HepG2 (cell line): ENCODE results near the gene PRODH. TPM values are rescaled to one million over a fixed set of nuclear protein-coding genes. Genes with fewer than 3 reads are reported as not detected.

Experiments used
- BORCS8-MEF2B ChIP-seq: sonication (generic); formaldehyde crosslinking; IDR thresholded peaks from 2 replicates; pipeline ENCODE4 v1.8.0; 2022; ENCODE audit warnings: mild to moderate bottlenecking, missing genetic modification reagents
- CCDC6 ChIP-seq: sonication (generic); formaldehyde crosslinking; IDR thresholded peaks from 2 replicates; pipeline ENCODE4 v1.8.1; 2022; ENCODE audit warnings: mild to moderate bottlenecking, missing genetic modification reagents, moderate library complexity
- CREB1 ChIP-seq, 2 experiments: fragments of 450-650 bp in 1 of 2; IDR thresholded peaks; 2 replicates each; pipeline ENCODE4 v1.6.1; 2016 to 2017; ENCODE audit warnings: control low read depth in 1 of 2, mild to moderate bottlenecking in 1 of 2, missing compliant biosample characterization in 1 of 2, missing genetic modification characterization in 1 of 2
- DR1 ChIP-seq: sonication (generic); formaldehyde crosslinking; IDR thresholded peaks from 2 replicates; pipeline ENCODE4 v1.8.0; 2021; ENCODE audit warnings: mild to moderate bottlenecking, missing genetic modification reagents, inconsistent platforms
- KLF6 ChIP-seq: IDR thresholded peaks from 2 replicates; pipeline ENCODE4 v1.8.0; 2016; ENCODE audit warnings: missing biosample characterization, missing genetic modification reagents
- SKI ChIP-seq: fragments of 450-650 bp; IDR thresholded peaks from one replicate; pipeline ENCODE4 v1.6.1; 2018; ENCODE audit warnings: mild to moderate bottlenecking; ENCODE audit not compliant: partially characterized antibody
- TSC22D2 ChIP-seq: sonication (generic); formaldehyde crosslinking; IDR thresholded peaks from 2 replicates; pipeline ENCODE4 v1.5.1; 2020; ENCODE audit warnings: missing genetic modification reagents, mild to moderate bottlenecking, borderline replicate concordance
- ZBTB44 ChIP-seq: sonication (generic); formaldehyde crosslinking; IDR thresholded peaks from 2 replicates; pipeline ENCODE4 v1.4.0; 2020; ENCODE audit warnings: missing genetic modification reagents
- ZNF589 ChIP-seq: sonication (generic); formaldehyde crosslinking; conservative IDR thresholded peaks from 2 replicates; pipeline ENCODE4 v1.8.0; 2022; ENCODE audit warnings: mild to moderate bottlenecking, moderate library complexity, missing genetic modification reagents
- ZNF652 ChIP-seq: IDR thresholded peaks from 2 replicates; pipeline ENCODE4 v1.6.1; 2016; ENCODE audit warnings: low read depth, borderline replicate concordance
- ZNF713 ChIP-seq: sonication (generic); formaldehyde crosslinking; IDR thresholded peaks from 2 replicates; pipeline ENCODE4 v1.4.0; 2020; ENCODE audit warnings: mild to moderate bottlenecking, missing genetic modification reagents
- ZNF879 ChIP-seq: sonication (generic); formaldehyde crosslinking; IDR thresholded peaks from 2 replicates; pipeline ENCODE4 v1.8.1; 2023; ENCODE audit warnings: missing genetic modification reagents
- polyA plus RNA-seq, 8 experiments: library from polyadenylated mRNA; depleted of rRNA in 3 of 8; stranded (reverse) in 7 of 8; unstranded in 1 of 8; fragments of >200 nt; fragmentation: Illumina TruSeq in 4 of 8; extraction: Trizol in 4 of 8; gene quantifications; 2 replicates each; pipeline versions ENCODE4 v1.2.1 to v1.2.3, GENCODE V29; 2011 to 2016; ENCODE audit warnings: low read depth in 4 of 8, missing spikeins in 1 of 8, mixed read lengths in 1 of 8; ENCODE audit not compliant: insufficient read depth in 1 of 8
- total RNA-seq, 5 experiments: library from RNA; depleted of rRNA; stranded (reverse); fragments of >200 nt; fragmentation: Illumina TruSeq; extraction: Trizol; gene quantifications; 2 replicates each; pipeline ENCODE4 v1.2.3, GENCODE V29; 2016; ENCODE audit warnings: low read depth in 1 of 5
- TF ChIP-seq, protein P1 (sequence below), 2 experiments: sonication (generic) in 1 of 2; formaldehyde crosslinking in 1 of 2; IDR thresholded peaks; 2 replicates each; pipeline versions ENCODE4 v1.4.0 to v1.6.1; 2016 to 2020; ENCODE audit warnings: borderline replicate concordance in 1 of 2, low read depth in 1 of 2, mild to moderate bottlenecking in 1 of 2, missing genetic modification reagents in 1 of 2
- TF ChIP-seq, protein P2 (sequence below): sonication (generic); formaldehyde crosslinking; conservative IDR thresholded peaks from 2 replicates; pipeline ENCODE4 v1.4.0; 2020; ENCODE audit warnings: missing genetic modification reagents
- TF ChIP-seq, protein P3 (sequence below): sonication (generic); formaldehyde crosslinking; IDR thresholded peaks from 2 replicates; pipeline ENCODE4 v1.5.0; 2020; ENCODE audit warnings: missing genetic modification reagents, mild to moderate bottlenecking, borderline replicate concordance

Gene PRODH
- total and polyA plus RNA-seq, 2 of the 13 experiments (the other 11 are each of a cell fraction or from before 2014, with no cell fraction given), result 0.29 to 0.30 TPM

DNA sequence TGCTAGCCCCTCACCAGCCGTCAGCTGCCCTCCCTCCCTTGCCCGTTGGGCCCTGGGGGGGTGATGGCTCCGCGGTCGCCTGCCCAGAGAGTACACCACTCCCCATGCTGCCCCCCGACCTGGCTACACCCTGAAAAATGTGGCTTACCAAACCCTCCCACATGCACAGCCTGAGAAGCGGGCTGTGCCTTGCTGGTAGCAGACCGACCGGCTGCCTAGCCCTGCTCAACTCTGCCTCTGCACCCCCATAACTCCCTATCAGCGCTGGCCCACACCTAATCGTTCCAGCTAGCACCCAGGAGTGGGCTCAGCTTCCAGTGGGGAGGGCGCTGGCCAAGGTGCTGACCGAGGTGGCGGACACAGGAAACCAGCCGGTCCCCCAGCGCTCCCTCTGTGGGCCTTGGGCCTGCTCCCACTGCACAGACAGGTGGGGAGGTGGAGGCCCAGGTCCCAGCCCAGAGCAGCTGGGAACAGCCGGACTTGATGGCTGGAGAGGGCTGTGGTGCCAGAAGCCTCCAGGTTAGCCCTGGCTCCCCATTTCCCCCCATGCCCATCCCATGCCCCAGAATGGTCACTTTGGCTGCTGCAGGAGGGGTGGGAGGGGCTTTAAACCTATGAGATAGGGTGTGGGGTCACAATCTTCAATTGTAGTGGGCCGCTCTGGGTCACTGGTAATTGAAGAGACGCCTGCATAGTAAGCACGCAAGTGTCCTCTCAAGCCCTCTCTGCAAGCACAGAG is 32.1 kb upstream of the PRODH start (continued):
- TF ChIP-seq, protein P1, sequence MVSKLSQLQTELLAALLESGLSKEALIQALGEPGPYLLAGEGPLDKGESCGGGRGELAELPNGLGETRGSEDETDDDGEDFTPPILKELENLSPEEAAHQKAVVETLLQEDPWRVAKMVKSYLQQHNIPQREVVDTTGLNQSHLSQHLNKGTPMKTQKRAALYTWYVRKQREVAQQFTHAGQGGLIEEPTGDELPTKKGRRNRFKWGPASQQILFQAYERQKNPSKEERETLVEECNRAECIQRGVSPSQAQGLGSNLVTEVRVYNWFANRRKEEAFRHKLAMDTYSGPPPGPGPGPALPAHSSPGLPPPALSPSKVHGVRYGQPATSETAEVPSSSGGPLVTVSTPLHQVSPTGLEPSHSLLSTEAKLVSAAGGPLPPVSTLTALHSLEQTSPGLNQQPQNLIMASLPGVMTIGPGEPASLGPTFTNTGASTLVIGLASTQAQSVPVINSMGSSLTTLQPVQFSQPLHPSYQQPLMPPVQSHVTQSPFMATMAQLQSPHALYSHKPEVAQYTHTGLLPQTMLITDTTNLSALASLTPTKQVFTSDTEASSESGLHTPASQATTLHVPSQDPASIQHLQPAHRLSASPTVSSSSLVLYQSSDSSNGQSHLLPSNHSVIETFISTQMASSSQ (IDR thresholded peaks at IDR 0.05; ENCODE audit: low read depth), result no peak
- TF ChIP-seq, protein P1 (CRISPR knock-in tag; IDR thresholded peaks at IDR 0.05; ENCODE audit: borderline replicate concordance), result no peak
- TF ChIP-seq CCDC6 (CRISPR knock-in tag) (0 out of 2 replicates have a peak, but pooled peaks have one; percentile 30), ZNF879 (CRISPR knock-in tag) (no peak), SKI (no peak), ZNF713 (CRISPR knock-in tag) (no peak), DR1 (CRISPR knock-in tag) (no peak), BORCS8-MEF2B (CRISPR knock-in tag) (0 out of 2 replicates have a peak, but pooled peaks have one; percentile 38), KLF6 (CRISPR knock-in tag) (0 out of 2 replicates have a peak, but pooled peaks have one; percentile 37), ZNF589 (CRISPR knock-in tag) (peak; percentile 40; the same call in 1 of the 2 replicates), ZNF652 (CRISPR knock-in tag) (no peak), CREB1 (IDR thresholded peaks at IDR 0.05) (no peak), CREB1 (CRISPR knock-in tag; IDR thresholded peaks at IDR 0.05) (no peak), TSC22D2 (CRISPR knock-in tag) (peak; percentile 74; the same call in 1 of the 2 replicates), ZBTB44 (CRISPR knock-in tag) (0 out of 2 replicates have a peak, but pooled peaks have one; percentile 48)
- TF ChIP-seq, protein P2, sequence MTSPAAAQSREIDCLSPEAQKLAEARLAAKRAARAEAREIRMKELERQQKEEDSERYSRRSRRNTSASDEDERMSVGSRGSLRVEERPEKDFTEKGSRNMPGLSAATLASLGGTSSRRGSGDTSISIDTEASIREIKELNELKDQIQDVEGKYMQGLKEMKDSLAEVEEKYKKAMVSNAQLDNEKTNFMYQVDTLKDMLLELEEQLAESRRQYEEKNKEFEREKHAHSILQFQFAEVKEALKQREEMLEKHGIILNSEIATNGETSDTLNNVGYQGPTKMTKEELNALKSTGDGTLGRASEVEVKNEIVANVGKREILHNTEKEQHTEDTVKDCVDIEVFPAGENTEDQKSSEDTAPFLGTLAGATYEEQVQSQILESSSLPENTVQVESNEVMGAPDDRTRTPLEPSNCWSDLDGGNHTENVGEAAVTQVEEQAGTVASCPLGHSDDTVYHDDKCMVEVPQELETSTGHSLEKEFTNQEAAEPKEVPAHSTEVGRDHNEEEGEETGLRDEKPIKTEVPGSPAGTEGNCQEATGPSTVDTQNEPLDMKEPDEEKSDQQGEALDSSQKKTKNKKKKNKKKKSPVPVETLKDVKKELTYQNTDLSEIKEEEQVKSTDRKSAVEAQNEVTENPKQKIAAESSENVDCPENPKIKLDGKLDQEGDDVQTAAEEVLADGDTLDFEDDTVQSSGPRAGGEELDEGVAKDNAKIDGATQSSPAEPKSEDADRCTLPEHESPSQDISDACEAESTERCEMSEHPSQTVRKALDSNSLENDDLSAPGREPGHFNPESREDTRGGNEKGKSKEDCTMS (CRISPR knock-in tag), result no peak
- TF ChIP-seq, protein P3, sequence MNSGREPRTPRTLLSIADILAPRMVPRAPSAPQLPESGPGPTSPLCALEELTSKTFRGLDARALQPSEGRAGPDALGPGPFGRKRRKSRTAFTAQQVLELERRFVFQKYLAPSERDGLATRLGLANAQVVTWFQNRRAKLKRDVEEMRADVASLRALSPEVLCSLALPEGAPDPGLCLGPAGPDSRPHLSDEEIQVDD (CRISPR knock-in tag), result no peak
